OCI-LY1 (cell line): ENCODE results near the gene SLC2A4RG.

Source experiments
- EZH2 ChIP-seq: fragments of 200-600 bp; sonication (generic), shearing (Covaris generic); IDR thresholded peaks from 2 replicates; pipeline ENCODE4 v1.8.0; 2017; ENCODE audit warnings: borderline replicate concordance, mixed run types, mild to moderate bottlenecking, antibody characterized with exemption, low read length, moderate library complexity, mixed read lengths
- TF ChIP-seq, protein P1 (sequence below): fragments of 200-600 bp; sonication (generic), shearing (Covaris generic); IDR thresholded peaks from 2 replicates; pipeline ENCODE4 v1.5.1; 2017; ENCODE audit warnings: mild to moderate bottlenecking, antibody characterized with exemption, low read length, moderate library complexity, mixed read lengths

DNA sequence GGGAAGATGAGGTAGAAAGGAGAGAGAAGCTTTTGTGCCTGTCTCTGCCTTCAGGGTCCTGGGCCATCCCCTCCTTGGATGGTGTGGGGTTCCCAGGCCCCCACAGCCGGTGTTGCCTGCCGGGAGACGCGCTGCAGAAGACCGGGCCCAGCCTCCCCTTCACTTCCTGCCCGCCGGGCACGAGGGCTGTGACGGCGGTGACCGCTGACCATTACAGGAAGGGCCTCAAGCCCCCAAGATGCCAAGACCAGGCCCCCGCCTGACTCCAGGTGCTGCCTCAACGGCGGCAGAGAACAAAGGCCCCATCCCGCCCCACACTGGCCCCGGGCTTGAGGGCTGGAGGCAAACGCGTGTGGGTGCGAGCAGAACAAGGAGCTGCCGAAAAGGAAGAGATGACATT is 53.3 kb downstream of the SLC2A4RG start:
- TF ChIP-seq, protein P1, sequence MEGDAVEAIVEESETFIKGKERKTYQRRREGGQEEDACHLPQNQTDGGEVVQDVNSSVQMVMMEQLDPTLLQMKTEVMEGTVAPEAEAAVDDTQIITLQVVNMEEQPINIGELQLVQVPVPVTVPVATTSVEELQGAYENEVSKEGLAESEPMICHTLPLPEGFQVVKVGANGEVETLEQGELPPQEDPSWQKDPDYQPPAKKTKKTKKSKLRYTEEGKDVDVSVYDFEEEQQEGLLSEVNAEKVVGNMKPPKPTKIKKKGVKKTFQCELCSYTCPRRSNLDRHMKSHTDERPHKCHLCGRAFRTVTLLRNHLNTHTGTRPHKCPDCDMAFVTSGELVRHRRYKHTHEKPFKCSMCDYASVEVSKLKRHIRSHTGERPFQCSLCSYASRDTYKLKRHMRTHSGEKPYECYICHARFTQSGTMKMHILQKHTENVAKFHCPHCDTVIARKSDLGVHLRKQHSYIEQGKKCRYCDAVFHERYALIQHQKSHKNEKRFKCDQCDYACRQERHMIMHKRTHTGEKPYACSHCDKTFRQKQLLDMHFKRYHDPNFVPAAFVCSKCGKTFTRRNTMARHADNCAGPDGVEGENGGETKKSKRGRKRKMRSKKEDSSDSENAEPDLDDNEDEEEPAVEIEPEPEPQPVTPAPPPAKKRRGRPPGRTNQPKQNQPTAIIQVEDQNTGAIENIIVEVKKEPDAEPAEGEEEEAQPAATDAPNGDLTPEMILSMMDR = no peak
- no peak for TF ChIP-seq EZH2
